ENCODE measurements around the gene WWOX. TPM values are rescaled to one million over a fixed set of nuclear protein-coding genes. Genes with fewer than 3 reads are reported as not detected.
A peak's percentile ranks its signal among the peaks of the same experiment; 100 is the strongest.

WWOX gene
- total RNA-seq, 2 donors from 2014 or later = 12.6 to 17.2 TPM

DNA sequence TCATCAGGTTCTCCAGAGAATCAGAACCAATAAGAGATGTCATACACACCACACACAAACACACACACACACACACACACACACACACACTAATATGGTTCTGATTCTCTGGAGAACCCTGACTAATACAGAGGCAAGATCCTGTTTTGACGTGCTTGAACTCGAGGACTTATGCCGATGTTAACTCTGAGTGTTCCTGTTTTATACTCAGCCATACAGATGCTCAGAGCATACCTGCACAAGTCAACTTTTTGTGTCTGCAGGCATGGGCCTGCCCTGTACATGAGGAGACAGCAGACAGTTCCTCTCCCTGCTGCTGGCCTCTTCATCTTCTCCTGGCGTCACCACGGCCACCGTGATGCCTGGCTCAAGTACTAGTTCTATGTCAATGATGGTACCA, 635.9 kb downstream of the WWOX start:
- no peaks in the 10 kb centered on the region for H3K36me3 Mint-ChIP-seq
- DNase-seq (ENCODE audit: low spot score in 2 of 2) (no peak), ATAC-seq (no peak)
- H3K27ac Mint-ChIP-seq = no peak overlapping the region
- H3K9me3 Mint-ChIP-seq = no peaks in the 10 kb centered on the region

- ATAC-seq (no peak), DNase-seq (ENCODE audit: low spot score in 2 of 2) (no peak)
- Mint-ChIP-seq H3K9me3 (no peaks in the 10 kb centered on the region), H3K36me3 (no peaks in the 10 kb centered on the region), H3K27ac (peak overlapping the region in 1 of 2 donors; percentile 40)
Observed at GRCh38 chr16:78737630-78738029, 638.2 kb downstream of the WWOX start.

DNA sequence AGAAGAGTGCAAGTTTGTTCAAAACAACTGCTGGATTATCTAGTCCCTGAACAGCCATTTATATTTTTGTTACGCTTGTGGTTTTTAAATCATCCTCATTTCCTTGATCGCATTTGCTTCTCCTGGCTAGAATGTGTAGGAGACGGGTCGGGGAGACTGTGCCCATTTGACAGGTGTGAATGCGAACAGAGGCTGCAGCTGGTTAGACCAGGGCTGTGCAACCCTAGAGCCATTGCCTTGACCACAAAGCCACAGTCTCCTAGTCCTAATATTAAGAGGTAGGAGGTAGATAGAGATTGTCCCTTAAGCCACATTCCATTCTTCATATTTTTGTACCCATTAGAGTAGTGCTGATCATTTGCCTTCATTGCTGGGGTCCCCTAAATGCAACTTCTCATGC, 639.1 kb downstream of the WWOX start:
- Mint-ChIP-seq H3K27ac (no peak overlapping the region), H3K9me3 (no peaks in the 10 kb centered on the region), H3K36me3 (no peaks in the 10 kb centered on the region)
- no peak for DNase-seq (ENCODE audit: low spot score in 2 of 2)
- no peak for ATAC-seq

- ATAC-seq (no peak), DNase-seq (ENCODE audit: low spot score in 2 of 2) (no peak)
- H3K9me3 Mint-ChIP-seq = no peaks in the 10 kb centered on the region
- H3K36me3 Mint-ChIP-seq = no peaks in the 10 kb centered on the region
- no peak overlapping the region for H3K27ac Mint-ChIP-seq
Observed at GRCh38 chr16:78740269-78740668, 640.8 kb downstream of the WWOX start.

- H3K9me3 Mint-ChIP-seq = no peaks in the 10 kb centered on the region
- H3K36me3 Mint-ChIP-seq = peaks cover 0 to 9% of the 10 kb centered on the region in 2 donors
Observed at GRCh38 chr16:78742501-78743283, 643.2 kb downstream of the WWOX start.

DNA sequence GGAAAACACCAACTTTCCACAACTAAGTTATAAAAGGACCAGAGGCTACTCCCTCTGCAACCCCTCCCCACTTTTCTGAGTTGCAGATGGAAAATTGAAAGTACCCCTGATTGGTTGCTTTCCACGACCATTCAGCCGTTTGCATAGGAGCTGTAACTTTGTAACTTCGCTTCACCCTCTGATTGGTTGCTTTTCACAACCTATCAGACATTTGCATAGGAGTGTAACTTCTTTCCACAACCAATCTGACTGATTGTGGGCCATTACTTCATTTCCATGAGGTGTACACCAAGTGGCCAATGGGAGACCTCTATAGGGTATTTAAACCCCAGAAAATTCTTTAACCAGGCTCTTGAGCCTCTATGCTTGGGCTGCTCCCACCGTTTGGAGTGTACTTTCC, 644.1 kb downstream of the WWOX start:
- Mint-ChIP-seq H3K27ac (peak overlapping the region; percentile 91 to 98), H3K9me3 (no peaks in the 10 kb centered on the region), H3K36me3 (peaks cover 0 to 9% of the 10 kb centered on the region in 2 donors)
- ATAC-seq (no peak), DNase-seq (ENCODE audit: low spot score in 2 of 2) (no peak)

More at GRCh38 chr16:78742501-78743283, 643.2 kb downstream of the WWOX start:
- ATAC-seq (peak; percentile 97 to 98), DNase-seq (ENCODE audit: low spot score in 2 of 2) (peak; percentile 68 to 74)
- peak overlapping the region; percentile 91 to 98 for H3K27ac Mint-ChIP-seq

DNA sequence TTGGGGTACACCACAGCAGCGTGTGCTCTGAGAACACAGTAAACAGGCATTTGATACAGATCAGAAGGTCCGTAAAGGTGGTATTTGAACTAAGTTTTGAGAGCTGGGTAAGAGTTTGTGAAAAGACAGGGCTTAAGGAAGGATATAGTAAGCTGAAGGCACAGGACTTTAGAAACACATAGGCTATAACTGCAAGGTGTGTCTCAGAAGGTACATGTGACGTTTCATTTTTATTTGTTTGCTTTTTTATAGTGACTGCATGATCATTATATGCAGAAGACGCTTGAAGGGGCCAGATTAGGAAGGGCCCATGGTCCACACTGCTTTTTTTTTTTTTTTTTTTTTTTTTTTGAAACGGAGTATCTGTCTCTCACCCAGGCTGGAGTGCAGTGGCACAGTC, 644.6 kb downstream of the WWOX start:
- no peaks in the 10 kb centered on the region for H3K9me3 Mint-ChIP-seq
- no peak for ATAC-seq
- H3K36me3 Mint-ChIP-seq = peaks cover 0 to 9% of the 10 kb centered on the region in 2 donors
- DNase-seq (ENCODE audit: low spot score in 2 of 2) = no peak
- H3K27ac Mint-ChIP-seq = no peak overlapping the region

GRCh38 chr16:78744796-78745107, 645.3 kb downstream of the WWOX start:
- Mint-ChIP-seq H3K36me3 (peaks cover 0 to 9% of the 10 kb centered on the region in 2 donors), H3K27ac (no peak overlapping the region), H3K9me3 (no peaks in the 10 kb centered on the region)
- ATAC-seq (no peak), DNase-seq (ENCODE audit: low spot score in 2 of 2) (no peak)

DNA sequence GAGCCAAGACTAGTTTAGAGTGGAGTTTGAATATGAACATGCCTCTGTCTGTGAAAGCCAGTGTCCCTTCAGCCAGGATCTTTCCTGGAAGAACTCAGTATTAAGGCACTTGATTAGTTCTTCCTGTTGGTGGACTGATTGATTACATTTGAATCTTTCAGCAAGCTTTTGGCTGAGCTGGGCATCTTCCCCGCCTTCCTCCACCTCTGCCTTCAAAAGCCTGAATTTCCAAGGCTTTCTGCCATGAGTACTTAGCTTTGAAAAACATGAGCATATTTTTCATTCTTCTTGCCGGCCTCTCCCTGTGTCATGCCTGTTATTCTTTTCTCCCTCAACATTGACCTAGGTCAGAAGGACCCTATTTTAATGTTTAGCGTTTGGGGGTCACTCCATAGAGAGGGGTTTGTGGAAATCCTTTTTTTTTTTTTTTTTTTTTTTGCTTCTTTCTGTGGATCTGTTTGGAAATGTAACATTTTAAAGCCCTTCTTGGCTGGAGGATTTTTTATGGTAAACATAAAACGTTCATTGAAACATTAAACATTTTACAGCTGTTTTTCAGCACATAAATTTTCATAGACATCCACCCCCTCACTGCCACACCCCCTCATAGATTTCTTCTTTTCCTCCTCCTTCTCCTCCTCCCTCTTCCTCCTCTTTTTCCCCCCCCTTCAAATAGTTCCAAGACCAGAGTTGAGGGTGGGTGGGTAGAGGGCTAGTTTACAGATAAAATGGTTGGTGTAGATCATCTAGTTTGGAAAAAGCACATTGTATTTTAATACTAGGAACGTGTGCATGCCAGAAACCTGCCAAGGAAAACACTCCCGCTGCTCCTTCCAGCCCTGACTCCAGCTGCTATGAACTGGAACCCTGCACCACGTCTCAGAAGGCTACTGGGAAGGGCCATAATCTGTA, 645.9 kb downstream of the WWOX start:
- Mint-ChIP-seq H3K27ac (peak overlapping the region in 1 of 2 donors; percentile 53), H3K36me3 (peaks cover 0 to 9% of the 10 kb centered on the region in 2 donors), H3K9me3 (no peaks in the 10 kb centered on the region)
- no peak for DNase-seq (ENCODE audit: low spot score in 2 of 2)
- no peak for ATAC-seq

DNA sequence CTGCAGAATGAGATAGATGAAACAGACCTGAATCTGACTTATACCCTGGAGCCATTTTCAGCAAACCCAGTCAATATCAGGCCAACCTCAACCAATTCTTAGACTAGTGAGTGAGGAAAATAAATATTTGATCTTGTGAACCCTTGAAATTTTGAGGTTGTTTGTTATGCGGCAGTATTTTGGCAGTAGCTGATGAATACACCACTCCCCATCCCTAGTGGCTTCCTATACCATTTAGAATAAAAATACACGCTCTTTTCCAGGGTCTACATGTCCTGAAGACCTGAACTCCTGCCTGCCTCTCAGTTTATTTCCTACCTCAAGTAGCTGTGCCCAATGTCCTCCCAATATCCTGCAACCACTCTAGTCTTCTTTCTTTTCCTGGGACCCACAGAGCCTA, 647.3 kb downstream of the WWOX start:
- ATAC-seq = no peak
- Mint-ChIP-seq H3K27ac (no peak overlapping the region), H3K9me3 (no peaks in the 10 kb centered on the region), H3K36me3 (peaks cover 0 to 9% of the 10 kb centered on the region in 2 donors)
- DNase-seq (ENCODE audit: low spot score in 2 of 2) = no peak

DNA sequence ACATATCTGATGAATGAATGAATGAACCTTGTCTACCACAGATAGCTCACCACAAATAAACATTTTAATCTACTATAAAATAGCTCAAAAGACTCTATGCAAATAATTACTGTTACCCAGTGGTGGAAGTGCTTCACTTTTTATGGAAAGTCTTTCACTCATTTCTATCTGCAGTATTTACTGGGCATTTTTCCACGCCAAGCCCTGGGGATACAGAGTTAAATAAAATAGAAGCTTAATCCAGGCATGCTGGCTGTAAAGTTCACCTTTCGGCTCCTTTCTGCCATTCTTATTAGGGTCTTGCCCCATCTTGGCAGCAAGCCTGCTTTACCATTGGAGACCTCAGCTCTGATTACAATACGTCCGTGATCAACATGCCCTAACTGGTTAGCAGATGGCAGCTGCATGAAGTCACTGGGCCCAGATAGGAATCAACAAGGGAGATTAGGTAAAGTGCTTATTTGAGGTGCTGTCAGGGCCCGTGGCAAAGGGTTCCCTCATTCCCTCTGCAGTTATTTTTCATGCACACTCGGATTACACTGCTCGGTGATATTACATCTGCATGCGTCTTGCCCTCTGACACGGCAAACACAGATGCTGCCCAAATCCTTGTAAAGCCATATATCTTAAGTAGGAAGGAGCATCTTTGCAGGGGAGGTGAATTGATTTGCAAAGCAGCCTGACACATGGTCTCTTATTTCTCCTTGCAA, 648.9 kb downstream of the WWOX start:
- ATAC-seq = no peak
- DNase-seq (ENCODE audit: low spot score in 2 of 2) = no peak
- Mint-ChIP-seq H3K9me3 (no peaks in the 10 kb centered on the region), H3K27ac (no peak overlapping the region), H3K36me3 (peaks cover 0 to 9% of the 10 kb centered on the region in 2 donors)

GRCh38 chr16:78749745-78750268, 650.4 kb downstream of the WWOX start:
- H3K36me3 Mint-ChIP-seq = peaks cover 0 to 9% of the 10 kb centered on the region in 2 donors
- DNase-seq (ENCODE audit: low spot score in 2 of 2) (no peak), ATAC-seq (no peak)
- H3K9me3 Mint-ChIP-seq = no peaks in the 10 kb centered on the region
- no peak overlapping the region for H3K27ac Mint-ChIP-seq

DNA sequence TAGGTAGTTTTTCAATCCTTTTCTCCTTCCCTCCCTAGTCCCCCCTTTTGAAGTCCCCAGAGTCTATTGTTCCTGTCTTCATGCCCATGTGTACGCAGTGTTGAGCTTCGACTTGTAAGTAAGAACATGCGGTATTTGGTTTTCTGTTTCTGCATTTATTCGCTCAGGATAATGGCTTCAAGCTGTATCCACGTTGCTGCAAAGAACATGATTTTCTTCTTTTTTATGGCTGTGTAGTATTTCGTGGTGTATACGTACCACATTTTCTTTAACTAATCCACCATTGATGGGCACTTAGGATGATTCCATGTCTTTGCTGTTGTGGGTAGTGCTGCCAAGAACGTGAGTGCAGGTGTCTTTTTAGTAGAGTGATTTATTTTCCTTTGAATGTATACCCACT, 651.2 kb downstream of the WWOX start:
- DNase-seq (ENCODE audit: low spot score in 2 of 2) (no peak), ATAC-seq (no peak)
- peaks cover 0 to 9% of the 10 kb centered on the region in 2 donors for H3K36me3 Mint-ChIP-seq
- no peaks in the 10 kb centered on the region for H3K9me3 Mint-ChIP-seq
- no peak overlapping the region for H3K27ac Mint-ChIP-seq

DNA sequence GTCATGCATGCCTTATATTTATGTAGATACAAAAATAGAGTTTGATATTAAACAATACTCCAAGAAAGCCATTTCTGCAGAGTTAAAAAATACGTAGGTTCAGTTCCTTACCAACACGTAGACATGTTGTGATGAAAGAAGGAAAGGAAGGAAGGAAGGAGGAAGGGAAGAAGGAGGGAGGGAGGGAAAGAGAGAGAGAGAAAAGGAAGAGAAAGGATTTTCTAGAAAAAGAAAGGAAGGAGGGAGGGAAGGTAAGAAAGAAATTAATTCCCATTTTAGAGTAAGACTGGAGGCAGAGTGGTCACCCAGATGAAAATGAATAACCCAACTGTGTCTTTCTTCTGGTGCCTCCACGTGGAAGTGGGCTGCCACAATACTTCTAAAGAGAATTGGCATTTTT, 652.1 kb downstream of the WWOX start:
- Mint-ChIP-seq H3K9me3 (peaks cover 0 to 7% of the 10 kb centered on the region in 2 donors), H3K36me3 (peaks cover 8 to 11% of the 10 kb centered on the region in 2 donors), H3K27ac (no peak overlapping the region)
- DNase-seq (ENCODE audit: low spot score in 2 of 2) (no peak), ATAC-seq (no peak)

DNA sequence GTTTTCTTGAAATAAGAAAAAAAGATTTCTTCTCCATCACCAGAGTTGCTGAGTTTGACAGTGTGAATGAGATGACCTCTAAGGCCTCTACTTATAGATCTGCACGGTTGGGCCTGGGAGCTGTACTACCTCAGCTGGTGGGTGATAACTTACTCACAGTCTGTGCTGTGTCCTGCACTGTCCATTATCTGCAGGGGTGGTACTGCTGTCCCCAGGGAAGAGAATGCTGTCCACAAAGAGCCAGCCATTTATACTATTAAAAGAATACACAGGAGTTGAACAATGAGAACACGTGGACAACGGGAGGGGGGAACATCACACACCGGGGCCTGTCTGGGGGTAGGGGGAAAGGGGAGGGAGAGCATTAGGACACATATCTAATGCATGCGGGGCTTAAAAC, 655.3 kb downstream of the WWOX start:
- Mint-ChIP-seq H3K27ac (no peak overlapping the region), H3K9me3 (peaks cover 0 to 7% of the 10 kb centered on the region in 2 donors), H3K36me3 (peaks cover 5 to 12% of the 10 kb centered on the region in 2 donors)
- DNase-seq (ENCODE audit: low spot score in 2 of 2) (no peak), ATAC-seq (no peak)

- peaks cover 5 to 12% of the 10 kb centered on the region in 2 donors for H3K36me3 Mint-ChIP-seq
- no peak overlapping the region for H3K27ac Mint-ChIP-seq
- no peak for DNase-seq (ENCODE audit: low spot score in 2 of 2)
Observed at GRCh38 chr16:78755751-78756661, 656.6 kb downstream of the WWOX start.

More at GRCh38 chr16:78755751-78756661, 656.6 kb downstream of the WWOX start:
- ATAC-seq = no peak
- H3K9me3 Mint-ChIP-seq = peaks cover 0 to 7% of the 10 kb centered on the region in 2 donors
